Transverse colon (tissue), 4 donors: Measurements from ENCODE around the gene PIGT. TPM values are rescaled to one million over a fixed set of nuclear protein-coding genes. Genes with fewer than 3 reads are reported as not detected.

Experiments used
- DNase-seq: peaks from one replicate; pipeline ENCODE4 v3.0.0-alpha.2; 2019
- H3K27ac ChIP-seq, 4 donors: fragments of 200-600 bp; sonication (generic); 2 replicates each; pipeline ENCODE4 v1.5.1; 2016 to 2018; ENCODE audit warnings: inconsistent platforms in 4 of 4
- H3K27me3 ChIP-seq: fragments of 200-600 bp; sonication (generic); 2 replicates; pipeline ENCODE4 v1.5.1; 2017; ENCODE audit warnings: inconsistent platforms
- H3K36me3 ChIP-seq, 4 donors: fragments of 200-600 bp; sonication (generic); 2 replicates each; pipeline ENCODE4 v1.5.1; 2017 to 2019; ENCODE audit warnings: inconsistent platforms in 4 of 4
- H3K4me1 ChIP-seq, 4 donors: fragments of 200-600 bp; sonication (generic); 2 replicates each; pipeline ENCODE4 v1.5.1; 2017 to 2020; ENCODE audit warnings: inconsistent platforms in 4 of 4
- H3K4me3 ChIP-seq, 4 donors: fragments of 200-600 bp; sonication (generic); 1 replicate in 1 of 4; 2 replicates in 3 of 4; pipeline versions ENCODE4 v1.5.1 to v1.6.1; 2017 to 2019; ENCODE audit warnings: inconsistent platforms in 4 of 4
- H3K9me3 ChIP-seq, 2 donors: fragments of 200-600 bp; sonication (generic); 2 replicates each; pipeline ENCODE4 v1.5.1; 2017 to 2019; ENCODE audit warnings: inconsistent platforms in 2 of 2
- CTCF ChIP-seq, 5 experiments: fragments of 200-600 bp in 3 of 5; fragments of 450-650 bp in 2 of 5; sonication (generic) in 3 of 5; IDR thresholded peaks; 1 replicate in 2 of 5; 2 replicates in 3 of 5; pipeline ENCODE4 v1.5.1; 2016 to 2017; ENCODE audit warnings: antibody characterized with exemption in 5 of 5, inconsistent platforms in 3 of 5, mild to moderate bottlenecking in 2 of 5, moderate library complexity in 1 of 5
- EP300 ChIP-seq: sonication (generic); formaldehyde crosslinking; IDR thresholded peaks from one replicate; pipeline ENCODE4 v1.6.1; 2017; ENCODE audit warnings: antibody characterized with exemption, low read depth
- POLR2A ChIP-seq: fragments of 450-650 bp; IDR thresholded peaks from one replicate; pipeline ENCODE4 v1.6.1; 2016; ENCODE audit warnings: antibody characterized with exemption, mild to moderate bottlenecking, moderate library complexity
- POLR2AphosphoS5 ChIP-seq, 3 donors: sonication (generic); formaldehyde crosslinking; IDR thresholded peaks; one replicate each; pipeline ENCODE4 v1.6.1; 2016; ENCODE audit warnings: antibody characterized with exemption in 3 of 3
- WGBS, 2 donors: methylation state at CpG; one replicate each; pipeline ENCODE4 v1.1.5; 2018; ENCODE audit warnings: low coverage in 1 of 2; 5-methylcytosine and 5-hydroxymethylcytosine counted together
- in situ Hi-C, 4 donors: fragments of 200-750 bp; cut with MboI; loops; one replicate each; pipeline versions ENCODE4 v1.15.0 to v1.15.1; 2017; ENCODE audit warnings: low sequenced_read_pairs in 3 of 4, low pct_ligation_motif_present in 1 of 4, low pct_unique_long_range_greater_than_20kb in 1 of 4
- intact Hi-C: fragments of 100-400 bp; cut with DNase I; formaldehyde crosslinking; loops from one replicate; pipeline ENCODE4 v1.15.1; 2023; ENCODE audit warnings: low total_unique reads
- total RNA-seq, 4 donors: library from RNA; depleted of rRNA; stranded (reverse); fragments of >200 nt; gene quantifications; one replicate each; pipeline ENCODE4 v1.1.0, GENCODE V29; 2016

The PIGT gene
- 100 to 1,000 TPM in 2 of 4 donors, 10 to 100 TPM in 2; 88.3 to 321 (median 108) TPM for total RNA-seq

- peak within 1 kb of the TSS; percentile 53 to 94 (median 87) for H3K4me3 ChIP-seq
- peak within 1 kb of the TSS; percentile 80 to 93 (median 88) for H3K27ac ChIP-seq
- peak; percentile 90 for DNase-seq
- no peaks in the 10 kb centered on the region for H3K27me3 ChIP-seq
- in situ Hi-C loops (loop anchor here in 1 of 4 donors (5.0 kb wide), 1 partner anchor 49 kb away; no protein-coding TSS in a partner anchor), intact Hi-C loops (no loop called here)
- WGBS, 2 donors = 0 to 1% methylated on average over 1 to 46 of the region's 52 CpGs
- peak in 1 of 5 experiments; percentile 9 for TF ChIP-seq CTCF (IDR thresholded peaks at IDR 0.05)
- TF ChIP-seq POLR2AphosphoS5 (IDR thresholded peaks at IDR 0.05) = peak; percentile 91 to 93 (median 92)
- TF ChIP-seq EP300 = no peak
- peak; percentile 97 for TF ChIP-seq POLR2A
- H3K4me1 ChIP-seq = peaks cover 28 to 64% (median 50%) of the 10 kb centered on the region in 4 donors
- no peaks in the 10 kb centered on the region for H3K9me3 ChIP-seq
- H3K36me3 ChIP-seq = peaks cover 0 to 11% (median 5%) of the 10 kb centered on the region in 4 donors
Measured at GRCh38 chr20:45415822-45416637, at the start of gene PIGT. TSS of gene PIGT (plus strand) at chr20:45416141. CDS start at chr20:45416157, 16 bp downstream.

GRCh38 chr20:45366192-45366591 is 49.7 kb upstream of the PIGT start:
- intact Hi-C loops = no loop called here
- H3K27ac ChIP-seq = peak overlapping the region in 1 of 4 donors; percentile 68
- WGBS, 2 donors = 86 to 89% methylated on average over 1 of the region's 1 CpG
- no peaks in the 10 kb centered on the region for H3K27me3 ChIP-seq
- peaks cover 0 to 27% (median 10%) of the 10 kb centered on the region in 4 donors for H3K36me3 ChIP-seq
- in situ Hi-C loops = loop anchor here in 1 of 4 donors (5.0 kb wide), 1 partner anchor 51 kb away; the partner anchor contains the start of gene PIGT
- peaks cover 16 to 50% (median 22%) of the 10 kb centered on the region in 4 donors for H3K4me1 ChIP-seq
- no peak for TF ChIP-seq POLR2AphosphoS5 (IDR thresholded peaks at IDR 0.05)
- no peak for TF ChIP-seq EP300
- no peak for TF ChIP-seq POLR2A
- no peak for TF ChIP-seq CTCF (IDR thresholded peaks at IDR 0.05)
- no peak for DNase-seq
- H3K9me3 ChIP-seq = no peaks in the 10 kb centered on the region
- no peak overlapping the region for H3K4me3 ChIP-seq

GRCh38 chr20:45366631-45367030 is 49.3 kb upstream of the PIGT start:
- WGBS, 2 donors = 94% methylated on average over 8 to 11 of the region's 11 CpGs
- peaks cover 0 to 27% (median 10%) of the 10 kb centered on the region in 4 donors for H3K36me3 ChIP-seq
- H3K27me3 ChIP-seq = no peaks in the 10 kb centered on the region
- H3K4me3 ChIP-seq = no peak overlapping the region
- TF ChIP-seq POLR2AphosphoS5 (IDR thresholded peaks at IDR 0.05) (no peak), CTCF (IDR thresholded peaks at IDR 0.05) (no peak), POLR2A (no peak), EP300 (no peak)
- intact Hi-C loops = no loop called here
- H3K4me1 ChIP-seq = peaks cover 16 to 47% (median 22%) of the 10 kb centered on the region in 4 donors
- H3K27ac ChIP-seq = no peak overlapping the region
- no peaks in the 10 kb centered on the region for H3K9me3 ChIP-seq
- in situ Hi-C loops = loop anchor here in 1 of 4 donors (5.0 kb wide), 1 partner anchor 51 kb away; the partner anchor contains the start of gene PIGT
- DNase-seq = no peak

- in situ Hi-C loops = loop anchor here in 1 of 4 donors (5.0 kb wide), 1 partner anchor 50 kb away; the partner anchor contains the start of gene PIGT
- Histone ChIP-seq H3K36me3 (peaks cover 0 to 27% (median 10%) of the 10 kb centered on the region in 4 donors), H3K4me1 (peaks cover 16 to 43% (median 22%) of the 10 kb centered on the region in 4 donors), H3K27ac (no peak overlapping the region), H3K4me3 (no peak overlapping the region), H3K27me3 (no peaks in the 10 kb centered on the region), H3K9me3 (no peaks in the 10 kb centered on the region)
- no peak for DNase-seq
- TF ChIP-seq POLR2AphosphoS5 (IDR thresholded peaks at IDR 0.05) (no peak), POLR2A (no peak), CTCF (IDR thresholded peaks at IDR 0.05) (no peak), EP300 (no peak)
- intact Hi-C loops = no loop called here
Measured at GRCh38 chr20:45367126-45367525, 48.8 kb upstream of the PIGT start.
